Measurements from ENCODE around the gene COQ2.
"Not testable (repeated sequence)": the region's sequence is repeated elsewhere in the genome, so short reads cannot be mapped to it uniquely, and the experiment has no call there.

The COQ2 gene

DNA sequence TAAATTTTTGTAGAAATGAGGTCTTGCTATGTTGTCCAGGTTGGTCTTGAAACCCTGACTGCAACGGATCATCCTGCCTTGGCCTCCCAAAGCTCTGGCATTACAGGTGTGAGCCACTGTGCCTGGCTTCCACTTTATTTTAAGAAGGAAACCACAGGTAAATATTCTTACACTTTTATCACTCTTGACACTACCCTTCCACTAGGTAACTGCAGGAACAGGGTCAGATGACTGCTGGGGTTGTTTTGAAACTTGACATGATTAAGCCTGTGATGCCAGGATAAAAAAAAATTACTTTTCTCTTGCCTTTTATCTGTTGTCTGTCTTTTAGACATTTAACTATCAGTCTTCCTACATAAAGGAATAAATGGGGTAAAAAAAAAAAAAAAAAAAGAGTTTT lies 43.5 kb downstream of the COQ2 start:
- no peak for DNase-seq

DNA sequence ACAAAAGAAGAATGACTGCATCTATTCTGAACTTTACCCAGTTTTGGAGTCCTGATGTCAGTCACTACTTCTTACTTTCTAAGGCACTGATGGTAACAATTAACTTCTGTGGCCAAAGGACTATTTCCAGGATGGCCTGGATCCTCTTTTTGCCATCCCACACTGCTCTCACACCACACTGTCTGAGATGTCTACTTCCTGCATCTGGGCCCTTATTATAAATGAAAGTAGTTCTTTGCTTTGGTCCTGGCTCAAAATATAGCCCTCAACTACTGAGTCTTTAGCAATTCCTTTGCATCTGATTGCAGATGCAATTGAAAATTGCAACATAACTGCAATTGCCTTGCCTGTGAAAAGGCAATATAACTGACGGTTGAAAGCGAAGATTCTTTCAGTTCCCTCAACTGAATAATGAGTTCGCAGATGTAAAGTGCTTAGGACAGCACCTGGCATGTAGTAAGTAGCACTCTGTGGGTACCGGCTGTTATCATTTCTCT lies 44.2 kb downstream of the COQ2 start:
- DNase-seq, result no peak

DNA sequence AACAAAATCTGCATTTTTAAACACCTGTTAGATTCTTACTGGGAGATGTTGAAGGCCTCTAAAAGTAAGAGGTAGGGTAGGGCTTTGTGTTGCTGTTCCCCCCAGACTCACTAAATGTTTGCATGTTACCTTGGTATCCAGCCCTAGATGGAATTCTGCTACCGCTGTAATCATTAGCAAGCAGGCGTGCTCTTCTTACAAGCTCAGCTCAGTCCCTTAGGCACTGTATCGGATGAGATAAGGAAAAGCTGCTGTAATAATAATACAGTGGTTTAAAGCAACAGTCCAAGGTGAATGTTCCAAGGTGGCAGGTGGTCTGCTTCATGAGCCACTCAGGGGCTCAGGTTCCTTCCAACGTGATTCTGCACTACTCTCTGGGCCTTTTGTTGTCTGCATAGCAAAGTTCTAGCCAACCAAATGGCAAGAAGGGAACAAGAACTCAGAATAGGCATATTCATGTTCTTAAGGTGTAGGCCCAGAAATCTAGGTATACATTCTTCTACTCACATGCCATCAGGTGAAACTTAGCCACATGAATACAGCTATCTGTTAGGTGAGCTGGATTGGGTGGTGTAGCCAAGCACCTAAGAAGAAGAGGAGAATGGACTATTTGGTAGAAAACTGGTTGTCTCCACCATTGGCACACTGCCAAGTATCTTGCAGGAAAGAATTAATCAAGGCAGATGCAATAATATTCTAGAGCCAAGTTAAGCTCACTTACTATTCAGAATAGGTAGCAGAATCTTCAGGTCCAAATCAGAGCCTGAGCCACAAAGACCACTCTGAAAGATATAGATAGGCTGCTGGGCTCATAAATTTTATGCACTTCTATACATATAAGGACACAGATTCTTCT lies 46.0 kb downstream of the COQ2 start:
- DNase-seq, result no peak

DNA sequence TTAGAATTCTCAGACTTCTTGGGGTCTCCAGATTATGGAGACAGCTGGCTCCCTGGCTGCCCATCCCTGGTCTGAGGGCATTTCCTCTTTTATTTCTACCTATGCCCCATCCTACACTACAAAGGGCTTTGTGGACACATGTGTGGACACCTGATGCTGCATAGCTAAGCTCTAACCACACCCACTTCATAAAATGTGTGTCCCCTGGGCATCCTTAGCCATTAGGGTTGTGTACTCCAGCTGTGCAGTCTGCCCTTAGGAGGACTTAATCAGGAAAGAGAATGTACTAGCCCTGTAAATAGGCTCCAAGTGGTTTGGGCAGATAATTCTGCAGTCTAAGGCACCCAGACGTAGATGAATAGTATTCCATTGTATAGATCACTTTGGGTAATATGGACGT lies 47.0 kb downstream of the COQ2 start:
- no peak for DNase-seq

DNA sequence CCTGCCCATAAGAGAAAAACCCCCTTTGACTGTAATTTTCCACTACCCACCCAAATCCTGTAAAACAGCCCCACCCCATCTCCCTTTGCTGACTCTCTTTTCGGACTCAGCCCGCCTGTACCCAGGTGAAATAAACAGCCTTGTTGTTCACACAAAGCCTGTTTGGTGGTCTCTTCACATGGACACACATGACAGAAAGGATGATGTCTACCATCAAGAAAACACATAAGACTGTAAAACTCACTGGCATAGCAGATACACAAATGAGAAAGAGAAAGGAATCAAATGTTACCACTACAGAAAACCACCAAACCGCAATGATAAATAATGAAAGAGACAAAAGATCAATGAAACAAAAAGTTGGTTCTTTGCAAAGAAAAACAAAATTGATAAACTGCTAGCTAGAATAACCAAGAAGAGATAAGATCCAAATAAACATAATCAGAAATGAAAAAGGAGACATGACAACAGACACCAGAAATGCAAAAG lies 48.9 kb downstream of the COQ2 start:
- DNase-seq, result not testable (repeated sequence)

DNA sequence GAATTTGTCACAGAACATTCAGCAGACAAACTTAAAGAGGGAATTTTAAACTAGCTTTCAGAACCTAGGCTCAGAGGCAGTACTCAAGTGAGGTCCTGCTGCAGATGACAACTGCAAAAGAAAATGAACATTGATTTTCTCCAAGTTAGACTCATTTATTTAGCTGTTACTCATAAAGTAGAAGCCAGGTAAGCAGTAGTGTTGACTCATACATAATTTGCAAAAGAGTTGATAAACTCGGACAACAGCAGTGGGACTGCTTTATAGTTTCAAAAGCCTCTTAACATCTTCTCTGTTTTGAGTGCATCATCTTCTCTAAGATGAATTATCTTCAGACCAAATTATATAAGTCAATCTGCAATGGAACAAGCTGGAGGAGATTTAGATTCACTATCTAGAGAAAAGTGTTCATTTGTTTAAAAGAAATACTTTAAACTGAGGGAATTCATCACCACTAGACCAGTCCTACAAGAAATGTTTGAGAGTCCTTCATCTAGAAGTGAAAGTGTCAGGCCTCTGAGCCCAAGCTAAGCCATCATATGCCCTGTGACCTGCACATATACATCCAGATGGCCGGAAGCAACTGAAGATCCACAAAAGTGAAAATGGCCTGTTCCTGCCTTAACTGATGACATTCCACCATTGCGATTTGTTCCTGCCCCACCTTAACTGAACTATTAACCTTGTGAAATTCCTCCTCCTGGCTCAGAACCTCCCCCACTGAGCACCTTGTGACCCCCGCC lies 49.5 kb downstream of the COQ2 start:
- DNase-seq, result no peak

DNA sequence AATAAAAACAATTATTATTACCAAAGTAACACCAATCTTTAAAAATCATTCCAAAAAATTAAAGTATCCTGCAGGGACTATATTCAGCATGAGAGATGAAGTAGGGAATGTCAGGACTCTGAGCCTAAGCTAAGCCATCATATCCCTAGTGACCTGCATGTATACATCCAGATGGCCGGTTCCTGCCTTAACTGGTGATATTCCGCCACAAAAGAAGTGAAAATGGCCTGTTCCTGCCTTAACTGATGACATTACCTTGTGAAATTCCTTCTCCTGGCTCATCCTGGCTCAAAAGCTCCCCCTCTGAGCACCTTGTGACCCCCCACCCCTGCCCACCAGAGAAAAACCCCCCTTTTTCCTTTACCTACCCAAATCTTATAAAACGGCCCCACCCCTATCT lies 50.2 kb downstream of the COQ2 start:
- not testable (repeated sequence) for DNase-seq

DNA sequence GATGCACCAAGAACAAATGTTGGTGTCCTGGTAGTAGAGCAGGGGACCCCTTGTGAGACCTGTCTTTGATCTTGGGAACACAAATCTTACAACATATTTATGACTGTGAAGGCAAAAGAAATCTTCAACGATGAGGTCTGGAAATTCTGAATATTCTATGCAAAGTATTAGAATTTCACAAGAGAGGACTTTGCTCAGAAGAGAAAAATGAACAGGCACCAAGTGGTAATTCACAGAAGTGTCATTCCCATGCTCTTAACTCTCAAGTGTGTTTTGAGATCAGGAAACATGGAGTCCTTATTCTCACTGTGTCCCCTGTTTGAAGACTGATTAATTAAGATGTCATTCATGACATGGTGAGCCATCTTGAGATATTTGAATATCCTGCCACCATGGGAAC lies 52.5 kb downstream of the COQ2 start:
- no peak for DNase-seq

DNA sequence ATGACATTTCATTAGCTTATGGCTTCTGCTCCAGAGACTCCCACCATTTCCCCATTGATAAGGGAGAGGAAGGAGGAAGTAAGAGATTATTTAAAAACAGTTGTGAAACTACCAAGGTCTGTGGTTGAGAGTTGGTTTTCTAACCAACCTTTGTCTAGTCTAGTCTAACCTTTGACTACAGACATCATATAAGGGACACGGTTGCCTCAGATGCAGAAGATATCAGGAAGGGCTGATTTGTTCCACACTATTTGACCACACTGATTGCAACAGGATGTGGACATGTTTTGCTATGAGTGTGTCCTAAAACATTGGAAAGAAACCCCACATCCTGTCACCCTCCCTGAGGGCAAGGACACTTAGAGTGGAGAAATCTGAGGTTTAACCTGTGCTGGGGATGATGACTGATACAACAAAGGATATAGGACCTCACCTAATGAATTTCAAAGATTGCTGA lies 53.0 kb downstream of the COQ2 start:
- DNase-seq, result no peak

DNA sequence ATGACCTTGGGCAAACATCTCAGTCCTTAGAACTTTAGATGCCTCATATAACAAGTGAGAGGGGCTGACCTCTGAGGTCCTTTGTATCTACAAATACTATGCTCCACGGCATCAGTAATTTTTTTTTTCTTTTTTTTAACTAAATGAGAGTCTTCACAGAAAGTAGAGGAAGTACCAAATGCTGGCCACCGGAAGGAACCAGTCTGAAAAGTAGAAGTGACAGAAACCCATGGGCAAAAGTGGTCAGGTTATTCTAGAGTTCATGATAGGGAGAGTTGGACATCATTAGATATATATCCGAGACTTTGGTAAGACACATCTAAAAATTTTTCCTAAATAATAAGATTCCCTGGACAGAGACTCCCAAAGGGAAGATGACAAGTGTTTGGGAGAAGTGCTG lies 53.7 kb downstream of the COQ2 start:
- no peak for DNase-seq

DNA sequence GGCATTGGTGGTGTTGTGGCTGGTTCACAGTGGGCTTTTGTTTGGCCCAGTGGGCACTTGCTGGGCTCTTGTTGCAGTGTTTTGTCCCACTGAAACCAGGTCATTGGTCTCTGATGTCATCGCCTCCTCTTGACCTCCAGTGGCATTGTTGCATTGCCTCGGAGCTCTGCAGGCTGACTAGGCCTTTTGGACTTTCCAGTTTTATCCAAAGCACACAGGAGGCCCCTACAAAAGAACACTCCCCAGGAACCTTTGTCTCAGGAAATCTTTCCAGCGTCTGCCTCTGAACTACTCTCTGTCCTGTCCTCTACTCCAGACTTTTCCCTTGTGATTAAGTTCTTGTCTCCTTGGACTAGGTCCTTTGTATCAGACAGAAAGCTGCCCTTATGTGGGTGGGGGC lies 54.8 kb downstream of the COQ2 start:
- no peak for DNase-seq

DNA sequence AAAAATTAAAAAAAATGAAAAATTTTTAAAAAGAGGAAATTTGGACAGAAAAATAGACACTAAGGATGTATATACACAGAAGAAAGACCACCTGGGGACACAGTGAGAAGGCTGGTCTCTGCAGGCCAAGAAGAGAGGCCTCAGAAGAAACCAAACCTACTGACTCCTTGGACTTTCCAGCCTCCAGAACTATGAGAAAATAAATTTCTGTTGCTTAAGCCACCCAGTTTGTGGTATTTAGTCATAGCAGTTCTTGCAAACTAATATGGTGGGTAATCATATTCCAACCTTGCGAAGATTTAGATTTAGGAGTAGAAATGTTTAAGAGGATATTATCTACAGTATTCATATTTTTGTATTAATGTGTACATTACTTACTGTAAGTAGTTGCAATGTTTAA lies 56.4 kb downstream of the COQ2 start:
- no peak for DNase-seq

DNA sequence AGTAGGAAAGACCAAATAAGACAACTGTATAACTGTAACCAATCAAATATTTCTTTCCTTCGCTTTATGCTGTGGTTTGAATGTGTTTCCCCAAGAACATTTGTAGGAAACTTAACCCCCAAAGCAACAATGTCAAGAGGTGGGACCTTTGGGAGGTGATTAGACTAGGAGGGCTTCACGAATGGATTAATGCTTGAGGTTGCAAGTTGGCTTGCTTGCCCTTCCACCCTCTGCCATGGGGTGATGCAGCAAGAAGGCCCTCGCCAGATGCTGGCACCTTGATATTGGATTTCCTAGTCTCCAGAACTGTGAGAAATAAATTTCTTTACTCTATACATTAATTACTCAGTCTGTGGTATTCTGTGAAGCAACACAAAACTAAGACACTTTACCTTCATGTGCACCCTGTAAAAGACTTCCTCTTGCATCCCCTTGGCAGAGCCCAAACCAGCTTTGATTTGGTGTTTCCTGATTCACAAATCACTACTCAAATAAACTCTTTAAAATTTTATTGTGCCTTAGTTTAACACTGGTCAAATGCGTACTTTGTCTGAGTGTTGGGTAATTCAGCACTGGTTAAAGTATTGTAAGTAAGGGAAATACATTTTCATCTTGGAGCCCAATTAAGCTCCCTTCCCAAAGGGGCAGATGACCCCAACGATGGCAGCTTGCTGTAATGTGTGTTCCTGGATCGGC lies 59.9 kb downstream of the COQ2 start:
- DNase-seq, result no peak

DNA sequence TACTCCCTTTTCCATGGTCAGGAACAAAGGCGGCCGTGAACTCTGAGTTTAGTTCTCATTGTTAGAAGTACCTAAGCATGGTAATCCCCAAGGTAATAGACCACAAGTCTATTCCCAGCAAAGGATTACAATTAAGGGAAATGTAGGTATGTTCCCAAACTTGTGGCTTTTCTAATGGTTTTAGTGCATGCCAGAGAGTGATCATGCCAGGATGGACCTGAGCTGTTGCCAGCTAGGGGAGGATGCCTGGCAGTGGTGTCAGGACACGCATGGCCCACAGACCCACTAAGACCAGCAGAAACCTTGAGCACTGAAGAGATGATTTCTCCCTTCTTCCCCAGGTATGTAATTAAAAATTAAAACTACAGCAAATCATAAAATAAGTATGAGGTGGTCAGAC lies 60.8 kb downstream of the COQ2 start:
- no peak for DNase-seq

DNA sequence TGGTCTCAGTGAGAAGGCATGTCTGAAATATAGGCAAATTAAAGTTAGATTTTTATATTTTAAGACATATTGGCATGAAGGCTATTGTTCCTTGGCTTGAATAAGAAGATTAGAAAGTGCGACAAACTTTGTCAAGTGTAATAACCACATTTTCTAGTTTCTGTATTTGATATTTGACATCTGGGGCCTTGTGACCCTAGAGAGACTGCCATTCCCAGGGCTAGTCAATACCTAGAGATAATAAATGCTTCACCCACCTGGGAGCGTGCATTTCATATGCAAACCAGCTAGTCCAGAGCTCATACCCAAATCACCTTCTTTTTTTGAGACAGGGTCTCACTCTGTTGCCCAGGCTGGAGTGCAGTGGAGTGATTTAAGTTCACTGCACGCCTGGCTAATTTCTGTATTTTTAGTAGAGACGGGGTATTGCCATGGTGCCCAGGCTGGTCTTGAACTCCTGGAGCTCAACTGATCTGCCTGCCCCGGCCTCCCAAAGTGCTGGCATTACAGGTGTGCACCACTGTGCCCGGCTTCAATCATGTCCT lies 62.6 kb downstream of the COQ2 start:
- DNase-seq, result no peak

DNA sequence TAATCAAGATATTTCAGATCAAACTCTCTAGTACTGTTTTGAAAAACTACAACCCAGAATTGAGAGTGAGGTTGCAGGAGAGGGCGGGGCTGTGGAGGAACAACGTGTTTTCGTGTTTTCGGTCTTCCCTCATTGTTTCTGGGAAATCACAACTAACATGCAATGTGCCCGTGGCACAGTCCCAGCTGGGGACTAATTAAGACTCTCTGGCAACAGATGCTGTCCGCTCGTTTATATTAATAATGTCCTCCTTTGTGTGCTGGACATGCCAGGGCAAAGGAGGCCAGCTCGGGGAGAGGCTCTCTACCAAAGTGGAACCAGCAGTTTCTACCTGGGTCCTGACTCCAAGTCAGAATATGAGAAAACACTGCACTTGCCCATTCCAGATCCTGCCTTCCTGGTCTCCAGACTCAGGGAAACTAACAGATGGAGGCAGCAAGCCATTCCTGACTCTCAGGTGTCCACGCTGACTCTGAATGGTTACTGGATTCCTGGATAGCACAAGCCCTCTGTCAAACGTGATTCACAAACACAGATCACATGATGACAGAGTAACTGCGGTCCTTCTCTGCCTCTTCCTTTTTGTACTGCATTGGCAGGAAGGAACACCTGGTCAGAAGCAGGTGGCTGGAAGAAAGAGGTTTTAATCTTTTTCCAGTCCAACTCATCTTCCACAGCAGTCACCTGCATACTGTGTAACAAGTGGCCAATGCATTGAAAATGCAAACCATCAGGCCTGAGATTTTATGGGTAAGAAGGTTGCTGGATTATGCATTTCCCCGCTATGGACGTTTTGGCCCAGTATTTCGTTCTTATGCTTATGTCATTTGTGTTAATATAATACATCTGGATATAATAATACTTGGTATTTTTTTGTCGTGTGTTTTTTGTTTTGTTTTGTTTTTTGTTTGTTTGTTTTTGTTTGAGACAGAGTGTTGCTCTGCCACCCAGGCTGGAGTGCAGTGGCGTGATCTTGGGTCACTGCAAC lies 65.0 kb downstream of the COQ2 start:
- DNase-seq, result peak; percentile 59

DNA sequence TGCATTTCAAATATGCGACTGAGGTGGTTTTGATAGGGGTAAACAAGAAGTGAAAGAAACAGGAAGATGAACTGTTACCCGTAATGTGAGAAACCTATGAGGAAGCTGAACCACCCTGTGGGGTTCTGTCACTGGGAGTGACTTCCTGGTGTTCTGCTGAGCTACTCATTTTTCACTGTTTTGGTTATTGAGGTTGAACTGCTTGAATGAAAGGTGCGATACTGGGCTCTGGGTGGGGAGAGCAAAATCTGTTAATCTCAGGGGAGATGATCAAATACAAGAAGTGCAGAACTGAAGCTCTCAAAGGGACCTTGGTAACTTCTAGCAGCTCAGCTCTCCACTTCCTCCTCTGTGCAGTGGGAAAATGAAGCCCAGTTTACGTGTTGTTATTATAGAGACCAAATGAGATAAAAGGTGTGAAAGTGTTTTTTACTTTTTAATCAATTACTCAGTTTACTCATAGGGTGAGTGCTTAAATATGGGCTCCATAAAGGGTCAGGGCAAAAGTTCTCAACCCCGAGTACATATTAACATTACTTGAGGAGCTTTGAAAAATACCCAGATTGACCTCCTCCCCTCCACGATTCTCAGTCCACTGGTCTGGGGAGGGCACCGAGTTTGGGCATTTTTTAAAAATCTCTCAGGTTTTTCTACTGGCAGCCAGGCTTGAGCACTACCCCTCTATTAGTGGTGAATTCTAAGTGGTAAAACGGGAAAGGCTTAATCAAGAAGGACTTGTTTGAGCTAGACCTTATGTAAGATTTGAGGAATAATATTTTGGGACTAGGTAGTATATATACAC lies 66.7 kb downstream of the COQ2 start:
- DNase-seq, result peak; percentile 32

DNA sequence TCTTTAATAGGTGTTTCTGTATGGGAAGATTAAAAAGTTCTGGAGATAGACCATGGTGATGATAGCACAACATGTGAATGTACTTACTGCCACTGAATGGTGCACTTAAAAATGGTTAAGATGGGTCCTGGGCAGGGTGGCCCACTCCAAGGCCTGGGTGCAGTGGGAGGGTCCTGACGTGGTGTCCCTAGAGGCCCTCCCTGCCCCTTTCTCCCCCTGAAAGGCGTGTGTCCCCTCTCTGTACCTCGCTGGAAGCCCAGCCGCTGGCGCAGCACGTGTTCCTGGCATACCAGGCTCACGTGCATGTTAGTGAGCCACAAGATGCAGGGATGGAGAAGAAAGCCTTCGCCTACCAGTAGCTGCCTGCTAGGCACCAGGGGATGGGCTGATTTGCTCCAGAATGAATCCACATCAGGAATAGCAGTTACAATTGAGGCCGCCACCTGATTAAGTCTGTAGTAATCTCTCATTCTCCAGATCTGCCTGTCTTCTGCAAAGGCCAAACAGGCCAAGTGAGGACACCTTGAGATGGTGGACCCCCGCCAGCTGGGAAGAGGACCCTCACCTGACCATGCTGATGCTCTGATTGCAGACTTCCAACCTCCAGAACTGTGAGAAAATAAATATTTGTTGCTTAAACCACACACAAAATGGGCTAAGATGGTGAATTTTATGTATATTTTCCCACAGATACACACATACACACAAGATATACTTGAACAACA lies 67.5 kb downstream of the COQ2 start:
- DNase-seq, result no peak

DNA sequence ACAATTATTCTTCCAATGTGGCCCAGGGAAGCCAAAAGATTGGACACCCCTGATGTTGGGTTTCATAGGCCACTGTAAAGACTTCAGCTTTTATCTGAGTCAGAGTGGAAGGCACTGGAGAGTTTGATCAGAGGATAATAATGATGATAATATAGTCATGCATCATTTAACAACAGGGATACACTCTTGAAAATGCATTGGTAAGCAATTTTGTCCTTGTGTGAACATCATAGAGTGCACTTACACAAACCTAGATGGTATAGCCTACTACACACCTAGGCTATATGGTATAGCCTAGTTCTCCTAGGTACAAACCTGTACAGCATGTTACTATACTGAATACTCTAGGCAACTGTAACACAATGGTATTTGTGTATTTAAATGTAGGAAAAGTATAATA lies 70.5 kb downstream of the COQ2 start:
- no peak for DNase-seq

Measured in NCI-H2029 (cell line).